HG02798 (cell line): ENCODE data around the gene APOO.
"Not testable (repeated sequence)": the region's sequence is repeated elsewhere in the genome, so short reads cannot be mapped to it uniquely, and the experiment has no call there.

Experiments used
- ATAC-seq: cut with Tn5 transposase; IDR thresholded peaks from one replicate; pipeline ENCODE4 v1.9.1; 2021; ENCODE audit warnings: mild to moderate bottlenecking; ENCODE audit not compliant: unreplicated experiment, poor library complexity

Gene APOO

GRCh38 chrX:23864742-23865326 is 42.9 kb downstream of the APOO start:
- ATAC-seq: no peak

- ATAC-seq: not testable (repeated sequence)
Observed at GRCh38 chrX:23861952-23862351, 45.8 kb downstream of the APOO start.

- ATAC-seq: no peak
Observed at GRCh38 chrX:23861215-23861896, 46.4 kb downstream of the APOO start.

- not testable (repeated sequence) for ATAC-seq
Observed at GRCh38 chrX:23859238-23859637, 48.5 kb downstream of the APOO start.

GRCh38 chrX:23857935-23858334 is 49.8 kb downstream of the APOO start:
- ATAC-seq: no peak

- no peak for ATAC-seq
Observed at GRCh38 chrX:23857363-23857762, 50.4 kb downstream of the APOO start.

GRCh38 chrX:23855569-23855968 is 52.2 kb downstream of the APOO start:
- ATAC-seq: no peak

GRCh38 chrX:23854945-23855344 is 52.8 kb downstream of the APOO start:
- no peak for ATAC-seq

- ATAC-seq: no peak
Observed at GRCh38 chrX:23854122-23854521, 53.6 kb downstream of the APOO start.

GRCh38 chrX:23851544-23851943 is 56.2 kb downstream of the APOO start:
- no peak for ATAC-seq

GRCh38 chrX:23849241-23849640 is 58.5 kb downstream of the APOO start:
- ATAC-seq: no peak

GRCh38 chrX:23845351-23845817 is 62.4 kb downstream of the APOO start:
- ATAC-seq: no peak

- ATAC-seq: no peak
Observed at GRCh38 chrX:23844502-23845138, 63.1 kb downstream of the APOO start.

- ATAC-seq: no peak
Observed at GRCh38 chrX:23841847-23842522, 65.8 kb downstream of the APOO start.

GRCh38 chrX:23840674-23841073 is 67.1 kb downstream of the APOO start:
- ATAC-seq: no peak

- ATAC-seq: no peak
Observed at GRCh38 chrX:23838953-23839352, 68.8 kb downstream of the APOO start.

GRCh38 chrX:23832721-23833120 is 75.0 kb downstream of the APOO start:
- no peak for ATAC-seq

GRCh38 chrX:23828881-23829280 is 78.9 kb downstream of the APOO start:
- ATAC-seq: no peak

GRCh38 chrX:23826653-23827052 is 81.1 kb downstream of the APOO start:
- no peak for ATAC-seq

- no peak for ATAC-seq
Observed at GRCh38 chrX:23826216-23826615, 81.5 kb downstream of the APOO start.

- no peak for ATAC-seq
Observed at GRCh38 chrX:23825675-23826074, 82.1 kb downstream of the APOO start.
